HG02870 (cell line): Measurements from ENCODE around the gene PPP1R14C.
A peak's percentile ranks its signal among the peaks of the same experiment; 100 is the strongest.

Source experiments
- ATAC-seq: cut with Tn5 transposase; IDR thresholded peaks from one replicate; pipeline ENCODE4 v1.9.1; 2021; ENCODE audit warnings: mild to moderate bottlenecking, moderate library complexity; ENCODE audit not compliant: unreplicated experiment

Gene PPP1R14C

GRCh38 chr6:150269130-150269856 is 126.4 kb downstream of the PPP1R14C start:
- ATAC-seq = no peak

GRCh38 chr6:150269857-150270223 is 127.0 kb downstream of the PPP1R14C start:
- no peak for ATAC-seq

GRCh38 chr6:150270330-150271052 is 127.6 kb downstream of the PPP1R14C start:
- ATAC-seq = no peak

GRCh38 chr6:150271172-150271500 is 128.3 kb downstream of the PPP1R14C start:
- no peak for ATAC-seq

GRCh38 chr6:150271501-150272263 is 128.8 kb downstream of the PPP1R14C start:
- no peak for ATAC-seq

- no peak for ATAC-seq
Observed at GRCh38 chr6:150272264-150272975, 129.6 kb downstream of the PPP1R14C start.

GRCh38 chr6:150272976-150273315 is 130.1 kb downstream of the PPP1R14C start:
- no peak for ATAC-seq

GRCh38 chr6:150273457-150274309 is 130.8 kb downstream of the PPP1R14C start:
- ATAC-seq = peak; percentile 68

GRCh38 chr6:150275489-150275888 is 132.6 kb downstream of the PPP1R14C start:
- ATAC-seq = no peak

GRCh38 chr6:150276168-150276936 is 133.5 kb downstream of the PPP1R14C start:
- no peak for ATAC-seq

- ATAC-seq = no peak
Observed at GRCh38 chr6:150276937-150277742, 134.3 kb downstream of the PPP1R14C start.

GRCh38 chr6:150279533-150279932 is 136.7 kb downstream of the PPP1R14C start:
- ATAC-seq = no peak

- no peak for ATAC-seq
Observed at GRCh38 chr6:150280703-150281102, 137.9 kb downstream of the PPP1R14C start.

- no peak for ATAC-seq
Observed at GRCh38 chr6:150281767-150282166, 138.9 kb downstream of the PPP1R14C start.

GRCh38 chr6:150282806-150283205 is 140.0 kb downstream of the PPP1R14C start:
- ATAC-seq = no peak

GRCh38 chr6:150286460-150286859 is 143.6 kb downstream of the PPP1R14C start:
- no peak for ATAC-seq

GRCh38 chr6:150286912-150287311 is 144.1 kb downstream of the PPP1R14C start:
- ATAC-seq = no peak

- ATAC-seq = no peak
Observed at GRCh38 chr6:150288456-150288855, 145.6 kb downstream of the PPP1R14C start.
